SK-MEL-5 (cell line): ENCODE measurements around the gene UTF1. TPM values are rescaled to one million over a fixed set of nuclear protein-coding genes. Genes with fewer than 3 reads are reported as not detected.
"Not testable (repeated sequence)": the region's sequence is repeated elsewhere in the genome, so short reads cannot be mapped to it uniquely, and the experiment has no call there.

Experiments
- DNase-seq: peaks from one replicate; pipeline ENCODE4 v3.0.0-alpha.2; 2016; ENCODE audit warnings: low read depth, low spot score
- in situ Hi-C: cut with HindIII; loops from 2 replicates; pipeline ENCODE4 v1.10.0; 2016; ENCODE audit warnings: low sequenced_read_pairs, high pct_unique_total_duplicates, low pct_unique_long_range_greater_than_20kb
- total RNA-seq: library from RNA; depleted of rRNA; stranded (reverse); fragments of >200 nt; shearing (Covaris generic); gene quantifications from 2 replicates; pipeline ENCODE4 v1.2.3, GENCODE V29; 2014

UTF1 gene
- total RNA-seq, 1 experiment from 2014 or later = not detected

- DNase-seq, in situ Hi-C loops: not testable (repeated sequence)
Observed at GRCh38 chr10:133265052-133265451, 35.0 kb downstream of the UTF1 start.

GRCh38 chr10:133266056-133266795 lies 36.2 kb downstream of the UTF1 start:
- in situ Hi-C loops = no loop called here
- DNase-seq = no peak

GRCh38 chr10:133267293-133267692 lies 37.3 kb downstream of the UTF1 start:
- in situ Hi-C loops = no loop called here

GRCh38 chr10:133267829-133268228 lies 37.8 kb downstream of the UTF1 start:
- in situ Hi-C loops = no loop called here
- DNase-seq = no peak

More at GRCh38 chr10:133267293-133267692, 37.3 kb downstream of the UTF1 start:
- DNase-seq = no peak

- in situ Hi-C loops = no loop called here
- DNase-seq = no peak
Observed at GRCh38 chr10:133268532-133268931, 38.5 kb downstream of the UTF1 start.

- in situ Hi-C loops = no loop called here
- DNase-seq = no peak
Observed at GRCh38 chr10:133269367-133269766, 39.4 kb downstream of the UTF1 start.

GRCh38 chr10:133270204-133270603 lies 40.2 kb downstream of the UTF1 start:
- in situ Hi-C loops = no loop called here
- no peak for DNase-seq

- in situ Hi-C loops = no loop called here
Observed at GRCh38 chr10:133270773-133271297, 40.8 kb downstream of the UTF1 start.

GRCh38 chr10:133271521-133272300 lies 41.7 kb downstream of the UTF1 start:
- DNase-seq = no peak
- in situ Hi-C loops = no loop called here

More at GRCh38 chr10:133270773-133271297, 40.8 kb downstream of the UTF1 start:
- no peak for DNase-seq

GRCh38 chr10:133272301-133272963 lies 42.4 kb downstream of the UTF1 start:
- in situ Hi-C loops = no loop called here
- DNase-seq = no peak

- in situ Hi-C loops = no loop called here
- no peak for DNase-seq
Observed at GRCh38 chr10:133272964-133273420, 43.0 kb downstream of the UTF1 start.

- DNase-seq = no peak
- in situ Hi-C loops = no loop called here
Observed at GRCh38 chr10:133273534-133274143, 43.6 kb downstream of the UTF1 start.

- in situ Hi-C loops = no loop called here
Observed at GRCh38 chr10:133274751-133275683, 45.0 kb downstream of the UTF1 start.

GRCh38 chr10:133275684-133276092 lies 45.7 kb downstream of the UTF1 start:
- no peak for DNase-seq
- in situ Hi-C loops = no loop called here

More at GRCh38 chr10:133274751-133275683, 45.0 kb downstream of the UTF1 start:
- DNase-seq = no peak

GRCh38 chr10:133276100-133276434 lies 46.0 kb downstream of the UTF1 start:
- in situ Hi-C loops = no loop called here
- no peak for DNase-seq

GRCh38 chr10:133276435-133277201 lies 46.6 kb downstream of the UTF1 start, which contains the start of gene ADAM8:
Gene ADAM8, minus strand, starts transcription at chr10:133276868. Its CDS starts 51 bp downstream, at chr10:133276817.
- in situ Hi-C loops = no loop called here
- DNase-seq = no peak
